ENCODE measurements around the gene CCDC175.

DNA sequence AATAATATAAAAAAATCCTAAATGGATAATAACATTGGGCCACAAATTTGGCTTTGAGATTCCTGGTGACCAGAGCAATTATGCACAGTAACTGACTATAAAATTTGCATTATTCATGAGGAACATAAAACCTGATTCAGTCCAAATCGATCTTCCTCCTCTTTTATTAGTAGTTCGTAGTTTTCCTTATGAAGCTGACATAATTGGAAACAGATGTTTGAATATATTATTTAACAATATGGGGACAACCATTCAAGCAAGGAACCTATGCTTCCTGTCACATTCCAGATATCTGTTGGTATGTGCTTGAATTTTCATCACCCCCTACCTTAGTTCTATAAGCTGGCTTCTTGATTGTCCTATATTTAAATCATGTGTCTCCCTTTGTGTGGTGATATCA lies 34.9 kb downstream of the CCDC175 start:
- TF ChIP-seq, protein P1, sequence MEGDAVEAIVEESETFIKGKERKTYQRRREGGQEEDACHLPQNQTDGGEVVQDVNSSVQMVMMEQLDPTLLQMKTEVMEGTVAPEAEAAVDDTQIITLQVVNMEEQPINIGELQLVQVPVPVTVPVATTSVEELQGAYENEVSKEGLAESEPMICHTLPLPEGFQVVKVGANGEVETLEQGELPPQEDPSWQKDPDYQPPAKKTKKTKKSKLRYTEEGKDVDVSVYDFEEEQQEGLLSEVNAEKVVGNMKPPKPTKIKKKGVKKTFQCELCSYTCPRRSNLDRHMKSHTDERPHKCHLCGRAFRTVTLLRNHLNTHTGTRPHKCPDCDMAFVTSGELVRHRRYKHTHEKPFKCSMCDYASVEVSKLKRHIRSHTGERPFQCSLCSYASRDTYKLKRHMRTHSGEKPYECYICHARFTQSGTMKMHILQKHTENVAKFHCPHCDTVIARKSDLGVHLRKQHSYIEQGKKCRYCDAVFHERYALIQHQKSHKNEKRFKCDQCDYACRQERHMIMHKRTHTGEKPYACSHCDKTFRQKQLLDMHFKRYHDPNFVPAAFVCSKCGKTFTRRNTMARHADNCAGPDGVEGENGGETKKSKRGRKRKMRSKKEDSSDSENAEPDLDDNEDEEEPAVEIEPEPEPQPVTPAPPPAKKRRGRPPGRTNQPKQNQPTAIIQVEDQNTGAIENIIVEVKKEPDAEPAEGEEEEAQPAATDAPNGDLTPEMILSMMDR (conservative IDR thresholded peaks at IDR 0.05; ENCODE audit: low read depth, low read length) = no peak
- TF ChIP-seq EZH2 (IDR thresholded peaks at IDR 0.05; ENCODE audit: low read length, unreplicated experiment) = no peak

Data from PC-3 (cell line).